SKM-1 (cell line): ENCODE results near the gene VAV1.
"Not testable (repeated sequence)": the region's sequence is repeated elsewhere in the genome, so short reads cannot be mapped to it uniquely, and the experiment has no call there.

Experiments
- DNase-seq: peaks from one replicate; lab custom pipeline; 2025; ENCODE audit not compliant: unreplicated experiment; lab: John Stamatoyannopoulos, UW

The VAV1 gene

DNA sequence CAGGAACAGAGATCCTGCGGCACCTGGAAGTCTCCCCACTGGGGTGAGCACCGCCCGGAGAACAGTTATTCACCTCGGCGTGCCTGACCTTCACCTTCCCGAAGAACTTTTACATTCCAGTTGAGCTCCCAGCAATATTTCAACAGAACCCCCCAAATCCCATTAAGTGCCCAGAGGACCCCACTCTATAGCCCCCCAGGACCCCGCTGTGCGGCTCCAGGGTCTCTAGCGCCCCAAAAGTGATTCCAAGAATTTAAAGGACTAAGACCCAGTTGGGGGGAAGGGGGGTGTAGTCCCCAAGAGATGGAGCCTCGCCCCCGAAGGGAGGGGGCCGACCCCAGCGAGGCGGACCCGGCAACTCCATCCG lies 35.6 kb upstream of the VAV1 start:
- no peak for DNase-seq

DNA sequence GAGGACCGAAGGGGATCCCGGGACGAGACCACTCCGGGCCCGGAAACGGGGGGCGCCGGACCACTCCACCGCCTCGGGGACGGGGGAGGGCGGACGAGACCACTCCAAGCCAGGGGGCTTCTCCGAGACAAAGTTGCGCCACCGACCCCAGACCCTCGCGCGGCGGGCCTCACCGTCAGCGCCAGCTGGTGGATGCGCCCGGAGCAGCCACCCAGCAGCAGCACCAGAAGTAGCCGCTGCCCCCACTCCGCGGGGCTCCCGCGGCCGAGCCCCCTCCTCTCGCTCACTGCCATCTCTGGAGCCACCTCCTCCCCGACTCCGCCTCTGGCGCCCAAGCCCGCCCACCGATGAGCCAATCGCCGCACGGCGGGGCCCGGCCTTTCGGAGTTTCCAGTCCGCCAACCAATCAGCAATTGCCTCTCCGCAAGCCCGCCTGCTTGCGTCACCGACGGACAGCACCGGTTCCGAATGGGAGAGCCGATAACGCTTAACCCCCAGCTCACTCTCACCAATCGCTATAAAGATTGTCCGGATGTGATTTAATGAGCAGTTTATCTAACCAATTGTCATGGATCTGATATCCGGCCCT lies 35.1 kb upstream of the VAV1 start, which contains the start of gene GPR108:
GPR108 (minus strand) TSS at position 297 of the 589 bp plus-strand sequence; CDS start at position 293, 4 bp downstream.
- peak; percentile 100 for DNase-seq

GRCh38 chr19:6737873-6738786 lies 34.4 kb upstream of the VAV1 start:
- DNase-seq: peak; percentile 71

GRCh38 chr19:6738787-6739389 lies 33.6 kb upstream of the VAV1 start:
- DNase-seq: no peak

DNA sequence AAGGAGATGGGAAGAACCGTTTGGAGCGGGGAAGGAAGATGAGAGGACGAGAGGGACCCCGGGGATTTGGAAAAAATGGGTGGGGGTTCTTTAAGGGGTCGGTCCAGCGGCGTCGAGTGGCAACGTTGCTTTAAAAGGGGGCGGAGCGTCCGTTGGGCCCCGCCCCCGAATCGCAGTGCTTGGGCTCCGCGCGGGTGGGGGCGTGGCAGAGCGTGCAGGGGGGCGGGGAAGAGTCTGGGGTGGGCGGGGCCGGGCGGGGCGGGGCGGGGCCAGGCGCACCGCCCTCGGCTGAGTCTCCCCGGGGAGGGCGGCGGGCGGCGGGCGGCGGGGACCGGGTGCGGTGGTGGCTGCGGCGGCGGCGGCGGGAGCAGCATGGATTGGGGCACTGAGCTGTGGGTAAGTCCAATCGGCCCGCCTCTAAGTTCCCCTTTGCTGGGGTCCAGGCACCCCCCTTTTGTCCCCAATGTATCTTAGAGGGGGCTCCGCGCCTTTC lies 33.1 kb upstream of the VAV1 start, which contains the start of gene TRIP10:
TRIP10 (plus strand) TSS at position 291 of the 493 bp plus-strand sequence; CDS start at position 373, 82 bp downstream.
- peak; percentile 59 for DNase-seq

DNA sequence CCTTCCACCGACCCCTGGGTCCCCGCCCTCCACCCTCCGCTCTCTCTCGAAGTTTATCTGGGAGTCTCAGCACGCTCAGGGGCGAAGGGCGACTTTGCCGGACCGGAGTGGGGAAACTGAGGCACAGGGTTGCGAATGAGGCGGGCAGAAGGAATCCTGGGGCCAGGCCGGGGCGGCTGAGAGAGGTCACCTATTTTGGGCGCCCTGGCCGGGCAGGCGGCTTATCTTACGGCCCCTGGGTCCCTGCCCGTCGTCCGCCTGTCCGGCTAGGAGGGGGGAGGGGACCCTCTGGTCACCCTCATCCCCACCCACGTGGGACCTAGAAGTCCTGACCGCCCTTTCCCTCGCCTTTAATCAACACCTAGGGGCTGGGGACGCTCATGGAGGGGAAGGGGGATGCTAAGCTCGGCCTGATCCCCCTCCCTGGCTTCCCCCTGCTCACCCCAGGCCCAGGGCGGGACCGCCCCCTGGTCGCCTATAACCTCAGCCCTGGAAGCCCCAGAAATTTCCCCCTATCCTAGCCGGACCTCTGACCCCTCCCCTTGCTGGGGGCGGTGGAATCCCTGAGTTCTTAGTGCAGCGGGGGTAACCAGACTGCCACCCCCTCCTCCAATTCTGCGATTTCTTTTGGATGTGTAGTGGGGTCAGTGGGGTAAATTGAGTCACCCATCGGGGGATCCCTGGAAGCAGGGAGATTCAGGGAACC lies 32.5 kb upstream of the VAV1 start:
- DNase-seq: no peak

GRCh38 chr19:6740589-6741343 lies 31.7 kb upstream of the VAV1 start:
- no peak for DNase-seq

DNA sequence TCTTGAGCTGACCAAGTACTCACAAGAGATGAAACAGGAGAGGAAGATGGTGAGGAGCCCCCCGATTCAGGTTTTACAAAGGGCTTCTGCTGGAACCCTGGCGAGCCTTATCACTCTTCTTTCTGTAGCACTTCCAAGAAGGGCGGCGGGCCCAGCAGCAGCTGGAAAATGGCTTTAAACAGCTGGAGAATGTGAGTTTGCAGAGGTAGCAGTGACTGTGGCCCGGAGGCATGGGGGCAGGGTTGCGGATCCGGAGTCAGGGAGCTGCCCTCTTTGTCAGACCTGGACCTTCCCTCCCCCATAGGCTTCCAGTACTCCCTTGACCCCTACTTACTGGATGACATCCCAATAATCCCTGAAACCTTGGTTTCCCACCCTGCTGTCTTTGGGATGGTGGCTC lies 29.4 kb upstream of the VAV1 start:
- DNase-seq: no peak

GRCh38 chr19:6743714-6744380 lies 28.7 kb upstream of the VAV1 start:
- DNase-seq: no peak

DNA sequence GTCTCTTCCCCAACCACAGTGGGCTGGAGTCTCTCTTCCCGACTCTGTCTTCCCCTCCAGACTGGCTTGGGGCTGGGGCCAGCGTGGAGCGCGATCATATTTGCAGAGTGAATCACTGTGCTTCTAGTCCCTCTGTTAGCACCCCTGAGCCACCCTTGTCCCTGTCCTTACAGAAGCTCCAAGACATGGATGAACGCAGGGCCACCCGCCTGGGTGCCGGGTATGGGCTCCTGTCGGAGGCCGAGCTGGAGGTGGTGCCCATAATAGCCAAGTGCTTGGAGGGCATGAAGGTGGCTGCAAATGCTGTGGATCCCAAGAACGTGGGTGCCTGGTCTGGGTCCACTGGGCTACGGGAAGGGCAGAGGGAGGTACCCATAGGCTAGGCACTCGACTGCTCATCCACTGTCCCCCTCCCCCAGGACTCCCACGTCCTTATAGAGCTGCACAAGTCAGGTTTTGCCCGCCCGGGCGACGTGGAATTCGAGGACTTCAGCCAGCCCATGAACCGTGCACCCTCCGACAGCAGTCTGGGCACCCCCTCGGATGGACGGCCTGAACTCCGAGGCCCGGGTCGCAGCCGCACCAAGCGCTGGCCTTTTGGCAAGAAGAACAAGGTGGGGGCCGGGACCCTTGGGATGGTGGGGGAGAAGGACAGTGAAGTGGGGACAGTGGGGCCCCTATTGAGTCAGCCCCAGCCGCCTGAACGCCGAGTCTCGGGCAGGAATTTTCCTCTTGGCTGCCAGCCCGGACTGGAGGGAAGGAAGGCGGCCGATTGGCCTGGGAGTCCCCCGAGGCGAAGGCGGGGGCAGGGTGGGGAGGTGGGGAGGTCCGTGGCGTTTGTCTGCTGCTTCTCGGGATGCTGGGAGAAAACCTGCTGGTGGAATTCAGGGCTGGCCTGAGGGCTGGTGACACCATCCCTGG lies 27.9 kb upstream of the VAV1 start:
- DNase-seq: no peak

DNA sequence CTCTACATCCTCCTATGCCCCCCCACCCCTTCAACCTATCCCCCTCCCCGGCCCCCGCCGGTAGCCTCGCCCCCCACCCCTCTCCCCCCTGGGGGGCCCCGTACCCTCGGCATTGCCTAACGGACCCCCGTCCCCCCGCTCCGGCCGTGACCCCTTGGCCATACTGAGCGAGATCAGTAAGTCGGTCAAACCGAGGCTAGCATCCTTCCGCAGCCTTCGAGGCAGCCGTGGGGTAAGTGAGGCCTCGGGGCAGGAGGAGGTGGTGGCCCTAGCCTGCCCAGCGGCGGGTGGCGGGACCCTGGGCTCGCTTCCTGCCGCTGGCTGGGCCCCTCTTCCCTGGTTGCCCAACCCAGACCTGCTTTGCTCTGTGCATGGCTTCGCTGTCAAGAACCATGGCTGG lies 26.5 kb upstream of the VAV1 start:
- no peak for DNase-seq

DNA sequence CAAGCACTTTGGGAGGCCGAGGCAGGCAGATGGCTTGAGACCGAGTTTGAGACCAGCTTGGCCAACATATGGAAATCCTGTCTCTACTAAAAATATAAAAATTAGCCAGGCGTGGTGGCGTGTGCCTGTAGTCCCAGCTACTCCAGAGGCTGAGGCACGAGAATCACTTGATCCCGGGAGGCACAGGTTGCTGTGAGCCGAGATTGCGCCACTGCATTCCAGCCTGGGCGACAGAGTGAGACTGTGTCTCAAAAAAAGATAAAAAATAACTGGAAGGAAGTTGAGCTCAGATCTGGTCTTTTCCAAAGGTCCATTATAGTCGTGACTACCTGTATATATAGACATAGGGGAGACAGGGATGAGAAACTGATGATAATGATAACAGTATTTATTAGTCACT lies 24.0 kb upstream of the VAV1 start:
- DNase-seq: not testable (repeated sequence)

DNA sequence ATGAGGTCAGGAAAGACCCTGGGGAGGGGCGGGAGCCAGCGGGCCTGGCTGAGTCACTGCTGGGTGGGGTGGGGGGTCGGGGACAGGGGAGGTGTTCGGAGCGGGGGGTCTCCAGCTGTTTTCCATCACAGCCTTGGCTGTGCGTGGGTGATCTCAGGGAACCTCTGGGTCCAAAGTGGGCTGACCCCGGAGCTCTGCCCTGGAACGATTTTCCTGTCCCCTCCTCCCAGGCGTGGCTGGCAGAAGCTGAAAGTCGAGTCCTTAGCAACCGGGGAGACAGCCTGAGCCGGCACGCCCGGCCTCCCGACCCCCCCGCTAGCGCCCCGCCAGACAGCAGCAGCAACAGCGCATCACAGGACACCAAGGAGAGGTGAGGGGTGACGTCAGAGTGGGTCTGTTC lies 22.4 kb upstream of the VAV1 start:
- no peak for DNase-seq

DNA sequence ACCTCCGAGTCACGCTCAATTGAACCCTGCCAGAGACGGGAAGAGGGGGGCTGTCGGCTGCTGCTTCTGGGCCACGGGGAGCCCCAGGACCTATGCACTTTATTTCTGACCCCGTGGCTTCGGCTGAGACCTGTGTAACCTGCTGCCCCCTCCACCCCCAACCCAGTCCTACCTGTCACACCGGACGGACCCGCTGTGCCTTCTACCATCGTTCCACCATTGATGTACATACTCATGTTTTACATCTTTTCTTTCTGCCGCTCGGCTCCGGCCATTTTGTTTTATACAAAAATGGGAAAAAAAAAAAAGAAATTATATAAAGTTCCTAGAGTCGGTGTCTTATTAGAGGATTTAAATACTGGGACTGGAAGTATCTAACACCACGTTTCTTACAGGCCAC lies 21.3 kb upstream of the VAV1 start:
- DNase-seq: no peak

- no peak for DNase-seq
Measured at GRCh38 chr19:6752256-6753177, 20.0 kb upstream of the VAV1 start.

GRCh38 chr19:6753178-6754031 lies 19.1 kb upstream of the VAV1 start:
- DNase-seq: peak; percentile 92

- DNase-seq: no peak
Measured at GRCh38 chr19:6754136-6754535, 18.4 kb upstream of the VAV1 start.
